ENCODE measurements around the gene NLE1. TPM values are rescaled to one million over a fixed set of nuclear protein-coding genes. Genes with fewer than 3 reads are reported as not detected.
"Not testable (repeated sequence)": the region's sequence is repeated elsewhere in the genome, so short reads cannot be mapped to it uniquely, and the experiment has no call there.

NLE1 gene
- total RNA-seq, 1 donor from 2014 or later = 19.3 TPM

DNA sequence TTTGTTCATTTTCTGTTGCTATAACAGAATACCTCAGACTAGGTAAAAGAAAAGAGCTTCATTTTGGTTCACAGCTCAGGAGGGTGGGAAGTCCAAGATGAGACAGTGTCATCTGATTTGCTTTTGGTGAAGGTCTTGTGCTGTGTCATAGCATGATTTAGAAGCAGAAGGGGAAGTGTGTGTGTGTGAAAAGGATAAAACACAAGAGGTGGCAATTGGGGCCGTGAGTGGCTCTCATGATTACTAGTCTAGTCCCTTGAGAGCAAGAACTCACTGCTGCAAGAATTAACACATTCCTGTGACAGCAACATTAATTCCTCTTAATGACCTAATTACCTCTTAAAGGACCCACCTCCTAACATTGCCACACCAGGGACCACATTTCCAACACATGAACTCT lies 43.7 kb upstream of the NLE1 start:
- DNase-seq (ENCODE audit: low read depth) = no peak
- Histone ChIP-seq H3K27me3 (ENCODE audit: control insufficient read depth, insufficient read depth, low read length) (no peaks in the 10 kb centered on the region), H3K4me3 (ENCODE audit: low read depth, low read length) (no peak overlapping the region), H3K36me3 (ENCODE audit: control insufficient read depth, insufficient read depth, low read length) (no peaks in the 10 kb centered on the region)
- TF ChIP-seq, protein P1, sequence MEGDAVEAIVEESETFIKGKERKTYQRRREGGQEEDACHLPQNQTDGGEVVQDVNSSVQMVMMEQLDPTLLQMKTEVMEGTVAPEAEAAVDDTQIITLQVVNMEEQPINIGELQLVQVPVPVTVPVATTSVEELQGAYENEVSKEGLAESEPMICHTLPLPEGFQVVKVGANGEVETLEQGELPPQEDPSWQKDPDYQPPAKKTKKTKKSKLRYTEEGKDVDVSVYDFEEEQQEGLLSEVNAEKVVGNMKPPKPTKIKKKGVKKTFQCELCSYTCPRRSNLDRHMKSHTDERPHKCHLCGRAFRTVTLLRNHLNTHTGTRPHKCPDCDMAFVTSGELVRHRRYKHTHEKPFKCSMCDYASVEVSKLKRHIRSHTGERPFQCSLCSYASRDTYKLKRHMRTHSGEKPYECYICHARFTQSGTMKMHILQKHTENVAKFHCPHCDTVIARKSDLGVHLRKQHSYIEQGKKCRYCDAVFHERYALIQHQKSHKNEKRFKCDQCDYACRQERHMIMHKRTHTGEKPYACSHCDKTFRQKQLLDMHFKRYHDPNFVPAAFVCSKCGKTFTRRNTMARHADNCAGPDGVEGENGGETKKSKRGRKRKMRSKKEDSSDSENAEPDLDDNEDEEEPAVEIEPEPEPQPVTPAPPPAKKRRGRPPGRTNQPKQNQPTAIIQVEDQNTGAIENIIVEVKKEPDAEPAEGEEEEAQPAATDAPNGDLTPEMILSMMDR (IDR thresholded peaks at IDR 0.05; ENCODE audit: insufficient read depth, low read length, poor library complexity, severe bottlenecking) = no peak

DNA sequence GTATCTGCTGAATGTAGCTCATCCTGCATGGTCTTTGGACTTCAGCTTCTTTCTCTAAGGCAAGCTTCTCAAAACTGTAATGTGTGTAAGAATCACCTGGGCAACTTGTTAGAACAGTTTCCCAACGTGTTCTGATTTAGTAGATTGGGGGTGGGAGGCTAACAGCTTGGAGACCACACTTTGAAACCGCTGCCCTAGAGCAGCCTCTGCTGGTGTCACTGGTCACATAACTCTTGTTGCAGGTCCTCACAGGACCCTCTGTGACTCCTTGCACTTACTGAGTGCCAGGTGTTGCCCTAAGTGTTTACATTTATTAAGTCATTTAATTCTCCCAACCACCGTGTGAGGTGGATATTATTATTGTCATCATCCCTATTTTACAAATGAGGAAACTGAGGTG lies 42.2 kb upstream of the NLE1 start:
- H3K27me3 ChIP-seq (ENCODE audit: control insufficient read depth, insufficient read depth, low read length) = no peaks in the 10 kb centered on the region
- H3K4me3 ChIP-seq (ENCODE audit: low read depth, low read length) = no peak overlapping the region
- no peaks in the 10 kb centered on the region for H3K36me3 ChIP-seq (ENCODE audit: control insufficient read depth, insufficient read depth, low read length)
- no peak for DNase-seq (ENCODE audit: low read depth)
- TF ChIP-seq, protein P1 (IDR thresholded peaks at IDR 0.05; ENCODE audit: insufficient read depth, low read length, poor library complexity, severe bottlenecking) = no peak

DNA sequence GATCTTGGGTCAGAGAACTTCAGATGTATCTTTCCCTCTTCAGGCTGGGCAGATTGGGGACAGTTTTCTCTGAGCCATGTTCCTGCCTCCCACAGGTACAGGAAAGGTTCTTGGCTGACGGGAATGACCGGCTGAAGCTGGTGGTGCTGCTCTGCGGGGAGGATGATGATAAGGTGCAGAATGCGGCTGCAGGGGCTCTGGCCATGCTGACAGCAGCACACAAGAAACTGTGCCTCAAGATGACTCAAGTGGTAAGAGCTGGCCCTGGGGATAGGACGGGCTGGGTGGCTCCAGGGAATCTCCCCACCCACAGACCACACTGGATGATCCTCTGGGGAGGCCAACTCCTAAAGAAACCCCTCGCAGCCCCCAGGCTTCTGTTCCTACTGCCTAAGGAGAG lies 41.2 kb upstream of the NLE1 start:
- H3K36me3 ChIP-seq (ENCODE audit: control insufficient read depth, insufficient read depth, low read length) = no peaks in the 10 kb centered on the region
- DNase-seq (ENCODE audit: low read depth) = no peak
- TF ChIP-seq, protein P1 (IDR thresholded peaks at IDR 0.05; ENCODE audit: insufficient read depth, low read length, poor library complexity, severe bottlenecking) = no peak
- no peaks in the 10 kb centered on the region for H3K27me3 ChIP-seq (ENCODE audit: control insufficient read depth, insufficient read depth, low read length)
- no peak overlapping the region for H3K4me3 ChIP-seq (ENCODE audit: low read depth, low read length)

DNA sequence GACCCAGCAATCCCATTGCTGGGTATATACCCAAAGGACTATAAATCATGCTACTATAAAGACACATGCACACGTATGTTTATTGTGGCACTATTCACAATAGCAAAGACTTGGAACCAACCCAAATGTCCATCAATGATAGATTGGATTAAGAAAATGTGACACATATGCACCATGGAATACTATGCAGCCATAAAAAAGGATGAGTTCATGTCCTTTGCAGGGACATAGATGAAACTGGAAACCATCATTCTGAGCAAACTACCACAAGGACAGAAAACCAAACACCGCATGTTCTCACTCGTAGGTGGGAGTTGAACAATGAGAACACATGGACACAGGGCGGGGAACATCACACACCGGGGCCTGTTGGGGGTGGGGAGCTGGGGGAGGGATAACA lies 37.3 kb upstream of the NLE1 start:
- H3K4me3 ChIP-seq (ENCODE audit: low read depth, low read length); H3K36me3 ChIP-seq (ENCODE audit: control insufficient read depth, insufficient read depth, low read length); DNase-seq (ENCODE audit: low read depth); H3K27me3 ChIP-seq (ENCODE audit: control insufficient read depth, insufficient read depth, low read length): not testable (repeated sequence)

DNA sequence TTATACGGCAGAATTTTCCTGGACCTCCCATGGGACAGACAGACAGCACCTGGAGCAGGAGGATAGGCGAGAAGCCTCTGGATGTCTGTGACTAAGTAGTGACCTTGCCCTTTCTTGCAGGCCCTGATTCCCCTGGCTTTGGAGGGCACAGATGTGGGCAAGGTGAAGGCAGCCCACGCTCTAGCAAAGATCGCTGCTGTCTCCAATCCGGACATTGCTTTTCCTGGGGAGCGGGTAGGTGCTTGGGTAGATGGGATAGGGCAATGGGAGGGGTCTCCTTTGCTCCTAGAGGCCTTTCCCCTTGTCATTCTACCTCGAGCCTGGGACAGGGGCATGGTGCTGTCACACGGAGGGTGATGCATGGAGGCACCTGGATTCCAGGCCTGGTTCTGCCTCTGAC lies 34.8 kb upstream of the NLE1 start:
- Histone ChIP-seq H3K4me3 (ENCODE audit: low read depth, low read length) (no peak overlapping the region), H3K36me3 (ENCODE audit: control insufficient read depth, insufficient read depth, low read length) (no peaks in the 10 kb centered on the region), H3K27me3 (ENCODE audit: control insufficient read depth, insufficient read depth, low read length) (peaks cover 3% of the 10 kb centered on the region)
- TF ChIP-seq, protein P1 (IDR thresholded peaks at IDR 0.05; ENCODE audit: insufficient read depth, low read length, poor library complexity, severe bottlenecking) = no peak
- DNase-seq (ENCODE audit: low read depth) = no peak

DNA sequence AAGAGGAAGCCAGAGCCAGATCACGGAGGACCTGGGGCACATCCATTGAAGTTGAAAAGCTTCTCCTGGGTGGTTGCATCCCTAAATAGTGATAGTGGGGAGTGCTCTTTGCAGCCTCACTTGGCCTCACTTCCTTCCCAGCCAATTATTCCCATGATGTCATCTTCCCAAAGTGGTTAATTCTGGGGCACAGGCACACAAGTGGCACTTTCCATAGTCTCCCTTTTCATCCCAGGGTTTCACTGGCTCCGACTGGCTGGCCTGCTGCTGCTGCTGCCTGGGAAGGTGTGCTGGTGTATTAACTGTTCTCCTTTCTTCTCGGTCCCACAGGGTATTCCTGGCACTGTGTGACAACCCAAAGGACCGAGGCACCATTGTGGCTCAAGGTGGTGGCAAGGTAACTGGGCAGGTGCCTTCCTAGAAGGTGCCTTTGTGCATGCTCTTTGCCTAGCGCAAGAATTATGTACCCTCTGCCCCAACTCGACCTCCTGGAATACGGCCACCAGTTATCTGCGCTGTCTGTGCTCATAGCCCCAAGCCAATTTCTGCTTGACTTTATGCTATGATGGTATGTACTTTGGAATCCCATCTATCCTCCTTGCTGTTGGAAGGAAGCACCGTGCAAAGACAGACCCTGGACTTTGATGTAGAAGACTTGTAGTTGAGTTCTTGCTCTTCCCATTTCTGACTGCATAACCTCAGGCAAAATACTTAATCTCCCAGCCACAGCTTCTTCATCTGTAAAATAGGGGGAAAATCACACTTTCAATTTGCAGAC lies 33.7 kb upstream of the NLE1 start:
- Histone ChIP-seq H3K4me3 (ENCODE audit: low read depth, low read length) (no peak overlapping the region), H3K27me3 (ENCODE audit: control insufficient read depth, insufficient read depth, low read length) (peaks cover 3% of the 10 kb centered on the region), H3K36me3 (ENCODE audit: control insufficient read depth, insufficient read depth, low read length) (no peaks in the 10 kb centered on the region)
- no peak for DNase-seq (ENCODE audit: low read depth)
- TF ChIP-seq, protein P1 (IDR thresholded peaks at IDR 0.05; ENCODE audit: insufficient read depth, low read length, poor library complexity, severe bottlenecking) = no peak

Data from kidney epithelial cell (primary cell).